A673 (cell line): ENCODE measurements around the gene ETF1. TPM values are rescaled to one million over a fixed set of nuclear protein-coding genes. Genes with fewer than 3 reads are reported as not detected.

Experiments
- BruUV-seq: library from RNA; stranded (reverse); fragments of 400-500 nt; replicated peaks from 2 replicates; lab custom pipeline; 2021; lab: Mats Ljungman, UMichigan
- CTCF ChIA-PET: fragments of 300-600 bp; sonication (Branson Sonifier 250); formaldehyde crosslinking; loops from one replicate; lab custom pipeline; 2022; ENCODE audit warnings: antibody characterized with exemption; lab: Charles Lee
- POLR2A ChIA-PET: fragments of 300-600 bp; sonication (Branson Sonifier 250); formaldehyde crosslinking; loops from one replicate; lab custom pipeline; 2022; ENCODE audit warnings: antibody characterized with exemption; ENCODE audit not compliant: low non-redundant PET; lab: Charles Lee
- DNase-seq: peaks from one replicate; pipeline ENCODE4 v3.0.0-alpha.2; 2015; ENCODE audit warnings: low spot score
- H3K27ac ChIP-seq: fragments of 200-600 bp; sonication (generic); 2 replicates; pipeline ENCODE4 v1.5.1; 2016; ENCODE audit warnings: mixed run types, low read depth, mild to moderate bottlenecking, mixed read lengths, antibody characterized with exemption, low read length; ENCODE audit not compliant: poor library complexity, severe bottlenecking
- H3K27me3 ChIP-seq: fragments of 200-600 bp; sonication (generic); replicated peaks from 2 replicates; pipeline ENCODE4 v1.6.1; 2017; ENCODE audit warnings: mixed run types, low read depth, mild to moderate bottlenecking, mixed read lengths, antibody characterized with exemption, low read length; ENCODE audit not compliant: insufficient read depth, poor library complexity
- H3K36me3 ChIP-seq: fragments of 200-600 bp; sonication (generic); 2 replicates; pipeline ENCODE4 v1.6.1; 2016; ENCODE audit warnings: mixed run types, mild to moderate bottlenecking, mixed read lengths, antibody characterized with exemption, low read length; ENCODE audit not compliant: insufficient read depth, poor library complexity, severe bottlenecking
- H3K4me1 ChIP-seq: fragments of 200-600 bp; sonication (generic); 2 replicates; pipeline ENCODE4 v1.6.1; 2017; ENCODE audit warnings: mixed run types, mild to moderate bottlenecking, mixed read lengths, antibody characterized with exemption, low read length; ENCODE audit not compliant: insufficient read depth, poor library complexity, severe bottlenecking
- H3K4me3 ChIP-seq: fragments of 200-600 bp; sonication (generic); 2 replicates; pipeline ENCODE4 v1.5.1; 2016; ENCODE audit warnings: low read depth, mixed run types, mild to moderate bottlenecking, mixed read lengths, low read length; ENCODE audit not compliant: poor library complexity, severe bottlenecking
- H3K9me3 ChIP-seq: fragments of 200-600 bp; sonication (generic); 2 replicates; pipeline ENCODE4 v1.6.1; 2016; ENCODE audit warnings: mixed run types, low read depth, mild to moderate bottlenecking, mixed read lengths, antibody characterized with exemption, low read length; ENCODE audit not compliant: poor library complexity, severe bottlenecking
- CTCF ChIP-seq: fragments of 300-800, 200-600 bp; sonication (generic); conservative IDR thresholded peaks from 2 replicates; pipeline ENCODE4 v1.5.1; 2017; ENCODE audit warnings: low read depth, mild to moderate bottlenecking, antibody characterized with exemption, low read length, moderate library complexity, mixed read lengths
- EZH2 ChIP-seq: fragments of 200-600 bp; sonication (generic); IDR thresholded peaks from 2 replicates; pipeline ENCODE4 v1.6.1; 2017; ENCODE audit warnings: borderline replicate concordance, low read depth, mild to moderate bottlenecking, mixed read lengths, antibody characterized with exemption, low read length; ENCODE audit not compliant: poor library complexity, severe bottlenecking
- intact Hi-C: fragments of 100-400 bp; cut with micrococcal nuclease; formaldehyde crosslinking; loops from one replicate; pipeline ENCODE4 v1.10.0; 2022; ENCODE audit not compliant: unreplicated experiment
- total RNA-seq: library from RNA; stranded (reverse); gene quantifications from 2 replicates; pipeline ENCODE4 v1.2.3, GENCODE V29; 2021

ETF1 gene
- total RNA-seq, 1 experiment from 2014 or later = 191 TPM

GRCh38 chr5:138459311-138459933 is 83.6 kb downstream of the ETF1 start:
- H3K36me3 ChIP-seq = no peaks in the 10 kb centered on the region
- no peaks in the 10 kb centered on the region for H3K27me3 ChIP-seq
- ChIA-PET CTCF (no interaction called here), POLR2A (no interaction called here)
- no peak overlapping the region for H3K27ac ChIP-seq
- BruUV-seq = no TSS peak
- intact Hi-C loops = no loop called here
- H3K4me1 ChIP-seq = peaks cover 5% of the 10 kb centered on the region
- H3K9me3 ChIP-seq = no peaks in the 10 kb centered on the region
- H3K4me3 ChIP-seq = no peak overlapping the region
- TF ChIP-seq CTCF = no peak
- TF ChIP-seq EZH2 = no peak
- no peak for DNase-seq

- intact Hi-C loops = no loop called here
- no peaks in the 10 kb centered on the region for H3K27me3 ChIP-seq
- no peaks in the 10 kb centered on the region for H3K36me3 ChIP-seq
- no peak overlapping the region for H3K4me3 ChIP-seq
- ChIA-PET CTCF (interaction anchor here (0.7 kb wide), 1 partner anchor 45 kb away, joined by 3 read pairs; no protein-coding TSS in a partner anchor), POLR2A (no interaction called here)
- no TSS peak for BruUV-seq
- DNase-seq = no peak
- H3K4me1 ChIP-seq = peaks cover 5% of the 10 kb centered on the region
- H3K9me3 ChIP-seq = no peaks in the 10 kb centered on the region
- no peak overlapping the region for H3K27ac ChIP-seq
- TF ChIP-seq EZH2 (no peak), CTCF (no peak)
These were observed 84.2 kb downstream of the ETF1 start for GRCh38 chr5:138458856-138459255.

- TF ChIP-seq CTCF (no peak), EZH2 (no peak)
- peaks cover 2% of the 10 kb centered on the region for H3K4me1 ChIP-seq
- H3K27me3 ChIP-seq = no peaks in the 10 kb centered on the region
- no peaks in the 10 kb centered on the region for H3K36me3 ChIP-seq
- POLR2A ChIA-PET = no interaction called here
- DNase-seq = no peak
- no peaks in the 10 kb centered on the region for H3K9me3 ChIP-seq
- no TSS peak for BruUV-seq
- intact Hi-C loops = no loop called here
- H3K27ac ChIP-seq = no peak overlapping the region
- H3K4me3 ChIP-seq = no peak overlapping the region
- CTCF ChIA-PET = interaction anchor here (0.7 to 1.1 kb wide), 2 partner anchors 8 to 46 kb away, joined by 3 read pairs; no protein-coding TSS in a partner anchor
These were observed 84.7 kb downstream of the ETF1 start for GRCh38 chr5:138458384-138458783.
